ENCODE results near the gene RAPGEF4.
A peak's percentile ranks its signal among the peaks of the same experiment; 100 is the strongest.

The RAPGEF4 gene

GRCh38 chr2:172967036-172967982, 231.7 kb downstream of the RAPGEF4 start:
- DNase-seq (ENCODE audit: low read depth, low spot score): no peak

GRCh38 chr2:172968061-172968469, 232.4 kb downstream of the RAPGEF4 start:
- DNase-seq (ENCODE audit: low read depth, low spot score): peak; percentile 92

- no peak for DNase-seq (ENCODE audit: low read depth, low spot score)
Observed at GRCh38 chr2:172969166-172969565, 233.5 kb downstream of the RAPGEF4 start.

GRCh38 chr2:172969609-172970008, 234.0 kb downstream of the RAPGEF4 start:
- DNase-seq (ENCODE audit: low read depth, low spot score): no peak

GRCh38 chr2:172970660-172971059, 235.0 kb downstream of the RAPGEF4 start:
- DNase-seq (ENCODE audit: low read depth, low spot score): no peak

GRCh38 chr2:172972005-172972619, 236.5 kb downstream of the RAPGEF4 start:
- no peak for DNase-seq (ENCODE audit: low read depth, low spot score)

GRCh38 chr2:172974762-172975161, 239.1 kb downstream of the RAPGEF4 start:
- no peak for DNase-seq (ENCODE audit: low read depth, low spot score)

GRCh38 chr2:172976116-172976515, 240.5 kb downstream of the RAPGEF4 start:
- DNase-seq (ENCODE audit: low read depth, low spot score): no peak

- no peak for DNase-seq (ENCODE audit: low read depth, low spot score)
Observed at GRCh38 chr2:172976816-172977215, 241.2 kb downstream of the RAPGEF4 start.

GRCh38 chr2:172977270-172978062, 241.8 kb downstream of the RAPGEF4 start:
- no peak for DNase-seq (ENCODE audit: low read depth, low spot score)

- no peak for DNase-seq (ENCODE audit: low read depth, low spot score)
Observed at GRCh38 chr2:172978063-172978383, 242.4 kb downstream of the RAPGEF4 start.

- no peak for DNase-seq (ENCODE audit: low read depth, low spot score)
Observed at GRCh38 chr2:172985139-172985892, 249.7 kb downstream of the RAPGEF4 start.

- DNase-seq (ENCODE audit: low read depth, low spot score): no peak
Observed at GRCh38 chr2:172986040-172986439, 250.4 kb downstream of the RAPGEF4 start.

GRCh38 chr2:172988728-172989127, 253.1 kb downstream of the RAPGEF4 start:
- DNase-seq (ENCODE audit: low read depth, low spot score): no peak

GRCh38 chr2:172991031-172991430, 255.4 kb downstream of the RAPGEF4 start:
- no peak for DNase-seq (ENCODE audit: low read depth, low spot score)

GRCh38 chr2:172993139-172993538, 257.5 kb downstream of the RAPGEF4 start:
- DNase-seq (ENCODE audit: low read depth, low spot score): no peak

GRCh38 chr2:172993931-172994717, 258.5 kb downstream of the RAPGEF4 start:
- no peak for DNase-seq (ENCODE audit: low read depth, low spot score)

- no peak for DNase-seq (ENCODE audit: low read depth, low spot score)
Observed at GRCh38 chr2:172994864-172995263, 259.2 kb downstream of the RAPGEF4 start.

GRCh38 chr2:172995323-172996244, 259.9 kb downstream of the RAPGEF4 start:
- peak; percentile 18 for DNase-seq (ENCODE audit: low read depth, low spot score)

All from smooth muscle cell of the brain vasculature (primary cell).